ENCODE measurements around the gene SLAMF1. TPM values are rescaled to one million over a fixed set of nuclear protein-coding genes. Genes with fewer than 3 reads are reported as not detected.

Gene SLAMF1
- total RNA-seq, 4 donors from 2014 or later: 1.1 to 2.2 (median 1.7) TPM; not detected in 1

GRCh38 chr1:160581961-160582360 lies 64.9 kb downstream of the SLAMF1 start:
- TF ChIP-seq, protein P1, sequence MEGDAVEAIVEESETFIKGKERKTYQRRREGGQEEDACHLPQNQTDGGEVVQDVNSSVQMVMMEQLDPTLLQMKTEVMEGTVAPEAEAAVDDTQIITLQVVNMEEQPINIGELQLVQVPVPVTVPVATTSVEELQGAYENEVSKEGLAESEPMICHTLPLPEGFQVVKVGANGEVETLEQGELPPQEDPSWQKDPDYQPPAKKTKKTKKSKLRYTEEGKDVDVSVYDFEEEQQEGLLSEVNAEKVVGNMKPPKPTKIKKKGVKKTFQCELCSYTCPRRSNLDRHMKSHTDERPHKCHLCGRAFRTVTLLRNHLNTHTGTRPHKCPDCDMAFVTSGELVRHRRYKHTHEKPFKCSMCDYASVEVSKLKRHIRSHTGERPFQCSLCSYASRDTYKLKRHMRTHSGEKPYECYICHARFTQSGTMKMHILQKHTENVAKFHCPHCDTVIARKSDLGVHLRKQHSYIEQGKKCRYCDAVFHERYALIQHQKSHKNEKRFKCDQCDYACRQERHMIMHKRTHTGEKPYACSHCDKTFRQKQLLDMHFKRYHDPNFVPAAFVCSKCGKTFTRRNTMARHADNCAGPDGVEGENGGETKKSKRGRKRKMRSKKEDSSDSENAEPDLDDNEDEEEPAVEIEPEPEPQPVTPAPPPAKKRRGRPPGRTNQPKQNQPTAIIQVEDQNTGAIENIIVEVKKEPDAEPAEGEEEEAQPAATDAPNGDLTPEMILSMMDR (IDR thresholded peaks at IDR 0.05): no peak
- WGBS, 2 donors: 62 to 68% methylated on average over 2 of the region's 2 CpGs
- H3K27ac ChIP-seq: no peak overlapping the region

DNA sequence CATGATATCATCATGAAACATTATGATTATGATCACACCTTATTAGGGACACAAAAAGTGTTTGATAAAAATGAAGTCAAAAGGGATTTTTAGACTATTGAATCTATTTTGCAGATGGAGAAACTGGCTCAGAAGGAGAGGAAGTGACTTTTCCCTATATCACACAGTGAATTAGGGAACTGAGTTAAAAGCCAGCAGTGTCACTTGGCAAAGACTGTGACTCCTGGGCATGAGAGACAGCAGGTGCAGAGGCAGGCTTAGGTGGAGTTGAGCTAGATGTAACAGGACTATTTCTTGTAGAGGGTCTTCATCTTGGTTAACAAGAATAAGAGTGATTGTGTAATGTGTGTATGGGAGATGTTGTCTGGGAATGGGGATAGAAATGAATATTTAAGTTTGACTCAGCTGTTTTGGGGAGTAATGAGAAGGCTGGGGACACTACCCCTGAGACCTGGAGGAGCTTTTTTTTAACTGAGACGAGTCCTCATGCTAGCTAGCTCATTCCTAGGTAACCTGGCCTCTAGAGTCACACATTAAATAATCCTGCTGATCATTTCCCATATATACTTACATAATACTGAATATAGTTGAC lies 66.5 kb downstream of the SLAMF1 start:
- Histone ChIP-seq H3K27me3 (no peaks in the 10 kb centered on the region), H3K4me3 (no peak overlapping the region), H3K9me3 (no peaks in the 10 kb centered on the region), H3K4me1 (no peaks in the 10 kb centered on the region), H3K27ac (no peak overlapping the region), H3K36me3 (no peaks in the 10 kb centered on the region)
- DNase-seq: no peak
- TF ChIP-seq, protein P1 (IDR thresholded peaks at IDR 0.05): no peak
- TF ChIP-seq POLR2A (IDR thresholded peaks at IDR 0.05): no peak
- WGBS, 2 donors: 31 to 43% methylated on average over 1 of the region's 1 CpG
- intact Hi-C loops (cut with DNase I): no loop called here

More at GRCh38 chr1:160581961-160582360, 64.9 kb downstream of the SLAMF1 start:
- Histone ChIP-seq H3K27me3 (no peaks in the 10 kb centered on the region), H3K4me3 (no peak overlapping the region), H3K36me3 (no peaks in the 10 kb centered on the region), H3K9me3 (no peaks in the 10 kb centered on the region), H3K4me1 (no peaks in the 10 kb centered on the region)
- no peak for DNase-seq
- intact Hi-C loops (cut with DNase I): no loop called here

DNA sequence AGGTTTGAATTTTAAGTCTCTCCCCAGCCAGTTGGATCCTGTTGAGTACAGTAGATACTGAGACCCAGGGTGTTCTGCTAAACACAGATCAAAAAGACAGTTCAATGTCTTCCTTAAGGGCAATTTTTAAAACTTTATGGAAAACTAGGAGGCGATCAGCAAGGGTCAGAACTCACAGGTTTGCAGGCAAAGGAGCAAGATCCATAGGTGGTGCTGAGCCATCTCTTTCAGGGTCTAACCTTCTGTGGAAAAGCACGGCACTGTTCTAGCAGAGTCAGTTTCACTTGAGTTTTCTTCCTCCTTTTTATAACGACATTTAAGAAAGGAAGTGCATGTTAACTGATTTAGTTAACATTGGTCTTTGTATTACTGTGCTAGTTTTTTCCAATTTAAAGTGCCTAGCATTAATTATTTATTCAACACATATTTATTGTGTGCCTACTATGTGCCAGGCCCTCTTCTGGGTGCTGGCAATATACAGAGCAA lies 67.6 kb downstream of the SLAMF1 start, which contains the start of gene CD84:
Gene CD84 (minus strand): TSS at position 281 of the 486 bp plus-strand sequence. CDS start 59 bp downstream, at position 222.
- H3K4me3 ChIP-seq: peak within 1 kb of the TSS in 3 of 4 donors; percentile 18 to 57 (median 36)

DNA sequence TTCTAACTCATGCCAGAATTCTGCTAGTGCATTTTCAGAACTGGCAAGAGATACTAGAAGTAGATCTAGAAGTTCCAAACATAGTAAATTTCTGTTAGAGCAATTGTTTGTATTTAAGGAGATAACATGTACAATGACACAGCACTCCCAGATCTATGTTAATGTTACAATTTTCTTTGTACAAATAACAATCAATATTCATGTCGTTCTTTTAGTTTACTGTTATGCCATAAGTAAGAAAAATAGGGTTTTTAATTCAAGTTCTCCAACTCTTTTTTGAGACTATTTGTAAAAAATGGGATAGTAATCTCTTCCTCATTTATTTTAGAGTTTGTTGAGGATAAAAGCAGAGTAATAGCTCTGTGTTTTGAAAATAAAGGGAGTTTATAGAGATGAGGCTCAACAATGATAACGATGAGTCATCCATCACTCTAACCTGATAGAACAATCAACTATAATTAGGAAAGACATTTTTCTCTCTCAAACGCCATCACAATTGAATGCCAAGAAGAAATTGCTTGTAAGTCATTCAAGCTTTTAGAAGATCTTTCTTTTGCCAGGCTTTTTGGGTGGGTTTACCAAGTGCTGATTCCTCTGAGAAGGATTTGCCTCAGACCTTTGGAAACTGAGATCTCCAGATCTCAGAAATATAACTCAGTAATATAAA lies 68.2 kb downstream of the SLAMF1 start:
- DNase-seq: no peak
- Histone ChIP-seq H3K36me3 (no peaks in the 10 kb centered on the region), H3K9me3 (no peaks in the 10 kb centered on the region), H3K4me1 (no peaks in the 10 kb centered on the region), H3K4me3 (peak overlapping the region in 3 of 4 donors; percentile 18 to 57 (median 36)), H3K27ac (peak overlapping the region; percentile 36 to 68 (median 53)), H3K27me3 (no peaks in the 10 kb centered on the region)
- no peak for TF ChIP-seq POLR2A (IDR thresholded peaks at IDR 0.05)
- TF ChIP-seq, protein P1 (IDR thresholded peaks at IDR 0.05): no peak
- intact Hi-C loops (cut with DNase I): no loop called here
- 24 to 30% methylated on average over 3 of the region's 3 CpGs for WGBS, 2 donors

More for the DNA sequence above, 67.6 kb downstream of the SLAMF1 start, which contains the start of gene CD84:
- intact Hi-C loops (cut with DNase I): no loop called here
- TF ChIP-seq, protein P1 (IDR thresholded peaks at IDR 0.05): no peak
- TF ChIP-seq POLR2A (IDR thresholded peaks at IDR 0.05): peak in 2 of 4 donors; percentile 15 to 56
- Histone ChIP-seq H3K27ac (peak within 1 kb of the TSS; percentile 36 to 68 (median 53)), H3K36me3 (no peaks in the 10 kb centered on the region), H3K27me3 (no peaks in the 10 kb centered on the region), H3K9me3 (no peaks in the 10 kb centered on the region), H3K4me1 (no peaks in the 10 kb centered on the region)
- 45 to 48% methylated on average over 3 of the region's 3 CpGs for WGBS, 2 donors
- no peak for DNase-seq

DNA sequence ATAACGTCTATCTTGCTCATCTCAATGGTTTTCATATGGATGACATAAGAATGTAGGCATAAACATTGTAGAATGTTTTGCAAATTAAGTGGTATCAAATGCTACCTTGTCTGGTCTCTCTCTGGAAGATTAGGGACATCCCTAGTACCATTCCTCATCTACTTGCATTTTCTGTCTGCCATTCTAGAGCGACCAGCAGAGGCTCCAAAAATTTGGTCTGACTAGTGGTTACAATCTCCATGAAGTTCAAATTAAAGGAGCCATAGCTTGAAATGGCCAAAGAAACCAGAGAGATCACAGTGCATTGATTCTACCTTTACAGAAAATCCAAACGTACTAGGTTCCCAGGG lies 68.7 kb downstream of the SLAMF1 start:
- H3K4me3 ChIP-seq: peak overlapping the region in 2 of 4 donors; percentile 36 to 57
- H3K27ac ChIP-seq: peak overlapping the region in 3 of 4 donors; percentile 9 to 62 (median 36)
- TF ChIP-seq, protein P1 (IDR thresholded peaks at IDR 0.05): no peak
- no peak for TF ChIP-seq POLR2A (IDR thresholded peaks at IDR 0.05)
- no peaks in the 10 kb centered on the region for H3K36me3 ChIP-seq
- no peaks in the 10 kb centered on the region for H3K27me3 ChIP-seq
- intact Hi-C loops (cut with DNase I): no loop called here
- no peaks in the 10 kb centered on the region for H3K9me3 ChIP-seq
- 52 to 68% methylated on average over 3 of the region's 3 CpGs for WGBS, 2 donors
- DNase-seq: no peak
- no peaks in the 10 kb centered on the region for H3K4me1 ChIP-seq
